ES-I3 (cell line): ENCODE measurements around the gene ANKRD40CL.

Experiments used
- H3K36me3 ChIP-seq: 2 replicates; pipeline ENCODE4 v1.6.1; 2013; ENCODE audit warnings: mild to moderate bottlenecking, low read length, control low read depth, moderate library complexity; ENCODE audit not compliant: insufficient read depth
- H3K4me1 ChIP-seq: 2 replicates; pipeline ENCODE4 v1.6.1; 2013; ENCODE audit warnings: mild to moderate bottlenecking, control low read depth, low read length; ENCODE audit not compliant: insufficient read depth
- H3K9ac ChIP-seq: 2 replicates; pipeline ENCODE4 v1.6.1; 2013; ENCODE audit warnings: low read depth, mild to moderate bottlenecking, low read length, moderate library complexity
- H3K9me3 ChIP-seq: 2 replicates; pipeline ENCODE4 v1.6.1; 2013; ENCODE audit warnings: mild to moderate bottlenecking, low read length, moderate library complexity; ENCODE audit not compliant: control insufficient read depth, insufficient read depth

Gene ANKRD40CL

DNA sequence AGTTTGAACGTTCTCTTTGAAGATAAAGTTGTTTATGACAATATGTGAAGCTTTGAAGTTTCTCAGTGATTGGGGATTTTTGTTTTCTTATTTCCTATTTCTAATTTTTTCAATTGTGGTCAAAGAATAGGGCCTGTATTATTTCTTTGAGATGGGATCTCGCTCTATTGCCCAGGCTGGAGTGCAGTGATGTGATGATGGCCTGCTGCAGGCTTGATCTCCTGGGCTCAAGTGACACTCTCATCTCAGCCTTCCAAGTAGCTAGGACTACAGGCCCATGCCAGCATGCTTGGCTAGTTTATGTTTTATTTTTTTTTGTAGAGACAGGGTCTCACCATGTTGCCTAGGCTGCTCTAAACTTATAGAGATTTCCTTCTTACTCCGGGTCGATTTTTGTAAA is 11.7 kb upstream of the ANKRD40CL start:
- Histone ChIP-seq H3K4me1 (no peaks in the 10 kb centered on the region; the same call in 1 of the 2 replicates), H3K9me3 (no peaks in the 10 kb centered on the region), H3K36me3 (no peaks in the 10 kb centered on the region), H3K9ac (no peak overlapping the region)

- Histone ChIP-seq H3K9ac (no peak overlapping the region), H3K4me1 (no peaks in the 10 kb centered on the region; the same call in 1 of the 2 replicates), H3K9me3 (no peaks in the 10 kb centered on the region), H3K36me3 (no peaks in the 10 kb centered on the region)
These were observed 11.2 kb upstream of the ANKRD40CL start for GRCh38 chr17:50778471-50778870.

DNA sequence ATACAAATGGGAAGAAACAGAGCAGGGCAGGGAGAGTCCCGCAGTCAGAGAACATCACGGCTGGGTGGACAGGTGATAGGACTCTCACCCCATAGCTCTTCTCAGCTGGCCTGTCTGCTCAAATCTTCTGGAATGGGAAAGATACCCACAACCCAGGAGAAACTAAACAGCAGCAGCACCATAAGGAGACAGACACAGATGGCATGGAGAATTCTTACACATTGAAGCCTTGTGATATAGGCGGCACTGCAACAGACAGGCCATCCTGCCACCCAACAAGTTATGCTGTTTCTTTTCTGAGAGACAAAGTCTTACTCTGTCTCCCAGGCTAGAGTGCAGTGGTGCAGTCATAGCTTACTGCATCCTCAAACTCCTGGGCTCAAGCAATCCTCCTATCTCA is 8.6 kb upstream of the ANKRD40CL start:
- Histone ChIP-seq H3K4me1 (no peaks in the 10 kb centered on the region; the same call in 1 of the 2 replicates), H3K9me3 (no peaks in the 10 kb centered on the region), H3K9ac (no peak overlapping the region), H3K36me3 (no peaks in the 10 kb centered on the region)

- Histone ChIP-seq H3K36me3 (no peaks in the 10 kb centered on the region), H3K9me3 (no peaks in the 10 kb centered on the region), H3K9ac (no peak overlapping the region), H3K4me1 (no peaks in the 10 kb centered on the region; the same call in 1 of the 2 replicates)
These were observed 7.0 kb upstream of the ANKRD40CL start for GRCh38 chr17:50774225-50774803.

DNA sequence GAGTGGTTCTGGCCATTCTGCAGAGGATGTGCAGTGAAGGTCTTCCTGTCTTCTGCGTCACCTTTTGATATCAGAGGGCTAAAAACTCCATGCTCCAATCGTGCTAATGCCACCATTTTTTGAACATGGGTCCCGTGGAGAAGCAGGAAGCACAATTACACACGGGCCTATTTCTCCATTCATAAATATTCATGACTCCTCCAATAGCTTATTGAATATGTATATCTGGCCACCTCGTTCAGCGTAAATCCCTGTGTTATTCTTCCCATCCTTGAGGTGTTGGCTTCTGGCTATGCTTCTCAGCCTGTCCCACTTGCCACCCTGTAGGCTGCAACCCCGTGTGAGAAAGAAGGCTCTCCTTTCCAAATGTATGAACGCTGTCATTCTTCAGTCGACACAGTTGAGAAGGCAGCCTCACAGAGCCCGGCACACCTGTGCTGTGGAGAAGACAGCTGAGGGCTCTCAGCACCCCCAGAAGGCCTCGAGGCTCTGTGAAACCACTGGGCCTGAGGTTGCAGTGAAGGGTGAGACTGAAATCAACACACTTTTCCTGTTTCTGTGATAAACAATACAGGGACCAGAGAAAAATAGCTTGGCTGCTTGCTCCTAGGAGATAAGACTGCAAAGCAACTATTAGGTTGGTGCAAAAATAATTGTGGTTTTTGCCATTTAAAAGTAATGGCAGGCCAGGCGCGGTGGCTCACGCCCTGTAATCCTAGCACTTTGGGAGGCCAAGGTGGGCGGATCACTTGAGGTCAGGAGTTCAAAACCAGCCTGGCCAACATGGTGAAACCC is 4.9 kb upstream of the ANKRD40CL start:
- Histone ChIP-seq H3K36me3 (no peaks in the 10 kb centered on the region), H3K9ac (no peak overlapping the region), H3K9me3 (no peaks in the 10 kb centered on the region), H3K4me1 (no peaks in the 10 kb centered on the region; the same call in 1 of the 2 replicates)

- H3K4me1 ChIP-seq: no peaks in the 10 kb centered on the region; the same call in 1 of the 2 replicates
- no peaks in the 10 kb centered on the region for H3K9me3 ChIP-seq
- H3K36me3 ChIP-seq: no peaks in the 10 kb centered on the region
- no peak overlapping the region for H3K9ac ChIP-seq
These were observed 3.0 kb upstream of the ANKRD40CL start for GRCh38 chr17:50770346-50770745.

DNA sequence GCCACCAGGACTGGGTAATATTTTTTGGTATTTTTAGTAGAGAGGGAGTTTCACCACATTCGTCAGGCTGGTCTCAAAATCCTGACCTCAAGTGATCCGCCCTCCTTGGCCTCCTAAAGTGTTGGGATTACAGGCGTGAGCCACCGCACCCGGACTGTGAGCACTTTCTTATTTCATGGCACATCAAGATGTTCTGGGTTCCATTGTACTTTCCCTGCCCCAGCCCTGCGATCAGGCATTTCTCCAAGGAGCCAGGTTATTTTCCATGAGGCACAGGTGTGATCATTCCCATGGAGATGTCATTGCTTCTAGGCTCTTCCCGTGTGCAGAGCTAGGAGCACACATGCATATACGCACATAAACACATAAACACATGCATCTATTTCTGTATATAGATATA is 2.6 kb upstream of the ANKRD40CL start:
- H3K36me3 ChIP-seq: no peaks in the 10 kb centered on the region
- peaks cover 1% of the 10 kb centered on the region; the same call in 1 of the 2 replicates for H3K4me1 ChIP-seq
- H3K9ac ChIP-seq: no peak overlapping the region
- H3K9me3 ChIP-seq: no peaks in the 10 kb centered on the region

GRCh38 chr17:50768346-50768761 is 1.0 kb upstream of the ANKRD40CL start:
- Histone ChIP-seq H3K36me3 (no peaks in the 10 kb centered on the region), H3K9ac (no peak overlapping the region), H3K4me1 (peaks cover 16% of the 10 kb centered on the region), H3K9me3 (no peaks in the 10 kb centered on the region)

DNA sequence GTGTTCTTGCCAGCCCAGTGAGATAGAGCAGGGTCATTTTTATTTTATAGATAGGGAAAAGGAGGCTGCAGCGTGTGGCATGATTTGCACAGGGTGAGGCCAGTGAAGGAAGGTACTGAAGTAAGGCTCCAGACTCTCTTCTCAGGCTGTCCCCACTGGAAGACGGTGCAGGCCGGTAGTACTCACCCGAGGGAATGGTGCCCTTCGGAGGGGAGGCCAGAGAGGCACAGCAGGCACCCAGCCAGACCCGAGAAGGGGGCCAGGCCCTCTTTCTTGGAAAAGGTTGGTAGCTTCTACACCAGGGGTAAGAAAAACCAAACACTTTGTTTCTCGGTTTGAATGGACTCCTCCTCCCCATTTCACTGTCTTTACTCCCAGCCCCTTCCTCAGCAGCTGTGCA is 288 bp downstream of the ANKRD40CL start:
- Histone ChIP-seq H3K9me3 (no peaks in the 10 kb centered on the region), H3K9ac (no peak overlapping the region), H3K36me3 (no peaks in the 10 kb centered on the region), H3K4me1 (peaks cover 17% of the 10 kb centered on the region)

DNA sequence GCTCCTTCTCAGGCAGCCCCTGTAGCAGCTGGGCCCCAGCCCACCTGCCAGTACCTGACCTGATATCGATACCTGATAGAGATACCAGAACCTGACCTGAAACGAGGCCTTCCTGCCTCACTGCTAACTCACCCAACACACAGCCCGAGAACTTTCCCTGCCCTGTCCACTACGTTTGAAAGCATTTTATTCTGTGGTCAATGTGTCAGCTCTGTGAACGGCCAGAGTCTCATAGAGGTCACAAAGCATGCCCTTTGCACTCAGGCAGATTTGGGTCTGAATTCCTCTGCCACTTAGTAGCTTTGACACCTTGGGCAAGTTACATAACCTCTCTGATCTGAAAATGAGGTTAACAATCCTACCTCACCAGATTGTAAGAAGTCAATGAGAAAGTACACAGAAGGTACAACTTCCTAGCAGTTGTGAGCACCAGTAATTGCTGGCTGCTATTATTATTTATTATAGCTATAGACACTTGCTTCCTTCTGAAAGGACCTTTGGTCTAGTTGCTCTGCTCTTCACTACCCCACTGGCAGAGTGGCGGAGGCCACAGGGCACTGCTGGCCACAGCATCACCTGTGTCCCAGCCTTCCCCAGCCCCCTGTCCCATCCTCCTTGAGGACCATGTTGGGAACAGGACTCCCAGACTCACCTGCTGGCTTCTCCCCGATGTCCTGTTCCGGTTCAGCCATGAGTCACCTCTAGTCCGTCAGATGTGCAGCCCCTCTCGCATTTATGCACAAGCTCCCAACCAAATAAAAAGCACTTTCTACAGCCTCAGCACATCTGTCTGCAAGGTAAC is 895 bp downstream of the ANKRD40CL start:
- H3K9me3 ChIP-seq: no peaks in the 10 kb centered on the region

GRCh38 chr17:50765454-50766221 is 1.7 kb downstream of the ANKRD40CL start:
- no peaks in the 10 kb centered on the region for H3K9me3 ChIP-seq
- H3K4me1 ChIP-seq: peaks cover 17% of the 10 kb centered on the region
- no peak overlapping the region for H3K9ac ChIP-seq
- no peaks in the 10 kb centered on the region for H3K36me3 ChIP-seq

More for the DNA sequence above, 895 bp downstream of the ANKRD40CL start:
- Histone ChIP-seq H3K9ac (no peak overlapping the region), H3K4me1 (peaks cover 17% of the 10 kb centered on the region), H3K36me3 (no peaks in the 10 kb centered on the region)

- Histone ChIP-seq H3K4me1 (peaks cover 17% of the 10 kb centered on the region), H3K9me3 (no peaks in the 10 kb centered on the region), H3K36me3 (no peaks in the 10 kb centered on the region), H3K9ac (no peak overlapping the region)
These were observed 2.6 kb downstream of the ANKRD40CL start for GRCh38 chr17:50764734-50765149.

DNA sequence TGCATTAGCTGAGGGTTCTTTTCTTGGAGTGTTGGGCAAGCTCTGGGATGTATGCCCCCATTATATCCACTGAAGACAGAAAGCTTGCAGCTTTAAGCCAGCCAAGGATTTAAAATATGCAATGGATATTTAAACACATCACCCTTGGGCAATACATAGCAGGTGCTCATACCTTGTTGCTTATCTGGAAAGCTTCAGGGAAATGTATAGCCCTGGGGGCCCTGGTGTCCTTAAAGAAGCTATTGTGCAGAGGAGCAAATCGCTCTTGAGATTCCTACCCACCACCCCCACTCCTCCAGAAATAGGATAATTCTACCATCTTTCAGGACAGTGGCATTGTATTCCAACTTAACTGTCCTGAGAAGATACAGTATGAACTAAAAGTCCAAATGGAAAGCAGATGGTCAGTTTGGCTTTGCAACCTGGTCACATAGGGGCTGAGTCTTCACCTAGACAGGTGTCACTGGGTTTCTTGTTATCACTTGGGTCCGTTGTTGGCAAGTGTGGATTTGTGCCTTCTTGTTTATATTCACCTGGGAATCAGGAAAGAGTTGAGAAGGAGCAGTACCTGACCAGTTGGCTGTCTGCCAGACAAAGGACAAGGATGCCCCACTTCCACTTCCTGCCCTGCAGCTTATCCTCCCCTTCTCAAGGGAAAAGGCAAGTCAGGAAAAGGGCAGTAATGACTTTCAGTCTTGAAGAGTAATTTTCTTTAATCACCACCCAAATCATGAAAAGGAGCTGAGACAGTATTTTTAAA is 3.4 kb downstream of the ANKRD40CL start:
- H3K9ac ChIP-seq: no peak overlapping the region
- H3K36me3 ChIP-seq: no peaks in the 10 kb centered on the region
- no peaks in the 10 kb centered on the region for H3K9me3 ChIP-seq
- H3K4me1 ChIP-seq: peaks cover 17% of the 10 kb centered on the region
